Measurements from ENCODE around the gene MAGEE1. TPM values are rescaled to one million over a fixed set of nuclear protein-coding genes. Genes with fewer than 3 reads are reported as not detected.

The MAGEE1 gene, protein sequence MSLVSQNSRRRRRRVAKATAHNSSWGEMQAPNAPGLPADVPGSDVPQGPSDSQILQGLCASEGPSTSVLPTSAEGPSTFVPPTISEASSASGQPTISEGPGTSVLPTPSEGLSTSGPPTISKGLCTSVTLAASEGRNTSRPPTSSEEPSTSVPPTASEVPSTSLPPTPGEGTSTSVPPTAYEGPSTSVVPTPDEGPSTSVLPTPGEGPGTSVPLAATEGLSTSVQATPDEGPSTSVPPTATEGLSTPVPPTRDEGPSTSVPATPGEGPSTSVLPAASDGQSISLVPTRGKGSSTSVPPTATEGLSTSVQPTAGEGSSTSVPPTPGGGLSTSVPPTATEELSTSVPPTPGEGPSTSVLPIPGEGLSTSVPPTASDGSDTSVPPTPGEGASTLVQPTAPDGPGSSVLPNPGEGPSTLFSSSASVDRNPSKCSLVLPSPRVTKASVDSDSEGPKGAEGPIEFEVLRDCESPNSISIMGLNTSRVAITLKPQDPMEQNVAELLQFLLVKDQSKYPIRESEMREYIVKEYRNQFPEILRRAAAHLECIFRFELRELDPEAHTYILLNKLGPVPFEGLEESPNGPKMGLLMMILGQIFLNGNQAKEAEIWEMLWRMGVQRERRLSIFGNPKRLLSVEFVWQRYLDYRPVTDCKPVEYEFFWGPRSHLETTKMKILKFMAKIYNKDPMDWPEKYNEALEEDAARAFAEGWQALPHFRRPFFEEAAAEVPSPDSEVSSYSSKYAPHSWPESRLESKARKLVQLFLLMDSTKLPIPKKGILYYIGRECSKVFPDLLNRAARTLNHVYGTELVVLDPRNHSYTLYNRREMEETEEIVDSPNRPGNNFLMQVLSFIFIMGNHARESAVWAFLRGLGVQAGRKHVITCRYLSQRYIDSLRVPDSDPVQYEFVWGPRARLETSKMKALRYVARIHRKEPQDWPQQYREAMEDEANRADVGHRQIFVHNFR
- 0.76 and 1.5 TPM in 2 replicates for total RNA-seq (2014; rRNA removed; shearing (Covaris generic); ENCODE audit: low replicate concordance)

- H3K4me3 ChIP-seq: peak within 1 kb of the TSS; percentile 52
- no peaks in the 10 kb centered on the region for H3K9me3 ChIP-seq
- peak; percentile 65 for DNase-seq
Observed at GRCh38 chrX:76427560-76428242, at the start of gene MAGEE1. Gene MAGEE1 (plus strand): TSS chrX:76427710. CDS start chrX:76427931, 221 bp downstream.

GRCh38 chrX:76398970-76399369, 28.5 kb upstream of the MAGEE1 start:
- no peak for DNase-seq
- H3K27me3 ChIP-seq: no peaks in the 10 kb centered on the region

More at GRCh38 chrX:76427560-76428242, at the start of gene MAGEE1:
- Histone ChIP-seq H3K27me3 (no peaks in the 10 kb centered on the region), H3K36me3 (no peaks in the 10 kb centered on the region)

DNA sequence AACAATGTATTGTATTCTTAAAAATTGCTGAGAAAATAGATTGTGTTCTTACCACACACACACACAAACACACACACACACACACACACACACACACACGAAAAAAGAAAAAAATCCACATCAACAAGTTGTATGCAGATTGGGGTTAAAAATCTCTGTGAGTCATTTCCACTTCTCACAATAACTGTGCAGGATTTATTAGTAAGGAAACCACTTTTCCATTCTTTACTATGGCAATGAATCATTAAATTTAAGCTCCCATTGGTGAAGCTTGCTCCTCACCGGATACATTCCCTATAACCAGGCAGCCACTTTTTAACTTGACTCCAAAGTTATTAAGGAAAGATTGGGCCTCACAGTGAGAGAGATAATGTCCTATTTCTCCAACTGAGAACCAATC, 19.7 kb upstream of the MAGEE1 start:
- Histone ChIP-seq H3K27me3 (no peaks in the 10 kb centered on the region), H3K9me3 (no peaks in the 10 kb centered on the region), H3K4me3 (no peak overlapping the region), H3K36me3 (no peaks in the 10 kb centered on the region)
- no peak for DNase-seq

More at GRCh38 chrX:76398970-76399369, 28.5 kb upstream of the MAGEE1 start:
- H3K36me3 ChIP-seq: no peaks in the 10 kb centered on the region
- H3K9me3 ChIP-seq: no peaks in the 10 kb centered on the region
- no peak overlapping the region for H3K4me3 ChIP-seq

- H3K9me3 ChIP-seq: no peaks in the 10 kb centered on the region
- DNase-seq: no peak
- no peak overlapping the region for H3K4me3 ChIP-seq
- no peaks in the 10 kb centered on the region for H3K27me3 ChIP-seq
- H3K36me3 ChIP-seq: no peaks in the 10 kb centered on the region
Observed at GRCh38 chrX:76420237-76420636, 7.3 kb upstream of the MAGEE1 start.

GRCh38 chrX:76428243-76429130, 977 bp downstream of the MAGEE1 start:
- no peaks in the 10 kb centered on the region for H3K9me3 ChIP-seq
- H3K36me3 ChIP-seq: no peaks in the 10 kb centered on the region

DNA sequence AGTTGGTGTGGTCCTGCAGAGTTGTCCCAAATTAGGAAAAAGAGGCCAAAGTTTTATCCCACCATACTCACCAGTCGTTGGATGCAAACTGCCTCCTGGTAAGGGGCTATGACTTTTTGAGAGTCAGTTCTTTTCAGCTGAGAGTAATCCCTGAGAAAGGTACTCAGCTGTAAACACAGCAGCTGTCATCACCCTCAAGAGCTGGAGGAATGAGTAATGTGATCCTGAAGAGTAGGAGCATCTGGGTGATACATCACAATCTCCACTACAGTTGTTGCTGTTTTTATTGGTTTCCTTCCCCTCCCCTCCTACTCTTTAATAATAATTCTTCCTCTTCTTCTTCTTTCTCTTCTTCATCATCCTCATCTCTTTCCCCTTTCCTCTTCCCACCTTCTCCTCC, 5.7 kb downstream of the MAGEE1 start:
- H3K4me3 ChIP-seq: no peak overlapping the region
- no peaks in the 10 kb centered on the region for H3K36me3 ChIP-seq
- DNase-seq: no peak
- no peaks in the 10 kb centered on the region for H3K9me3 ChIP-seq
- no peaks in the 10 kb centered on the region for H3K27me3 ChIP-seq

More at GRCh38 chrX:76428243-76429130, 977 bp downstream of the MAGEE1 start:
- Histone ChIP-seq H3K4me3 (peak overlapping the region; percentile 52), H3K27me3 (no peaks in the 10 kb centered on the region)
- DNase-seq: no peak

- Histone ChIP-seq H3K36me3 (no peaks in the 10 kb centered on the region), H3K4me3 (no peak overlapping the region), H3K27me3 (no peaks in the 10 kb centered on the region), H3K9me3 (no peaks in the 10 kb centered on the region)
- no peak for DNase-seq
Observed at GRCh38 chrX:76434103-76434741, 6.7 kb downstream of the MAGEE1 start.

DNA sequence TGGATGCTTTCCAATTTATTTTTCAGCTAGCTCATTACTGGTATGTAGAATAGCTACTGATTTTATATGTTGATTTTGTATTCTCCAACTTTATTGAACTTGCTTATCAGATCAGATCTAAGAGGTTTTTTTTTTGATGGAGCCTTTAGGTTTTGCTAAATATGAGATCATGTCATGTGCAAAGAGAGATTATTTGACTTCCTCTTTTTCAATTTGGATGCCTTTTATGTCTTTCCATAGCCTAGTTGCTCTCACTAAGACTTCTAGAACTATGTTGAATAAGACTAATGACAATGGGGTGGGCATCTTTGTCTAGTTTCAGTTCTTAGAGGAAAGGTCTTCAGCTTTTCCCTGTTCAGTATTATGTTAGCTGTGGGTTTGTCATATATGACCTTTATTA, 11.7 kb downstream of the MAGEE1 start:
- DNase-seq: no peak
- no peaks in the 10 kb centered on the region for H3K27me3 ChIP-seq
- H3K9me3 ChIP-seq: no peaks in the 10 kb centered on the region
- H3K4me3 ChIP-seq: no peak overlapping the region
- H3K36me3 ChIP-seq: no peaks in the 10 kb centered on the region

DNA sequence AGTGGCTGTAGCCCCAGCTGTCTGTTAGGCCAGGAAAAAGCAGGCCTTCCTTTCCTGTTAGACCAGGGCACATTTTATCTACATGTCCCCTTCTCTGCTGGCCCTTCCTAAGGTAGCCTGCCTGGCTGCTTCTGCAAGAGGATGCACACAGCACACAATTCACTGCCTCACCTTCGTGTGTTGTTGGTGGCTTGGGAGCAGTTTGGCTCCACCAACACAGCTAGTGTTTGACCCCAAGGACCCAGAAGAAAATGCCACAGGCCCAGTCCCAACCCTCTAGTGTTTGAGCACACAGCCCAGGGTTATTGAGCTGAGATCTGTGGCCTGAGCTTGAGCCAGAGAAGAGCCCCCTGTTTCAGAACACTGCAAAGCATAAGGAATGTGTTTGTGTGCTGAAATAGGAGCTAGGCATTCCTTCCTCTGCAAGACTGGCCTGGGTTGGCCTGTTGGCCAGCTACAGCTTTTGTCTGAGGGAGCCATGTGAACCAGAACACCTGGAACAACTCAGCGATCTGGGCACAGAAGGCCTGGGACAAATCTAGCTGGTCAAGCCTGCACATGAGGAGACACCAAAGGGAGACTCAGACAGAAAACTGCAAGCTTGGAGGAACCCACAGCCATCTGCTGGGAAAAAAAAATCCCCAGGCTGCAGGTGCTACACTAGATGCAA, 26.4 kb downstream of the MAGEE1 start:
- Histone ChIP-seq H3K9me3 (no peaks in the 10 kb centered on the region), H3K4me3 (no peak overlapping the region), H3K27me3 (no peaks in the 10 kb centered on the region), H3K36me3 (no peaks in the 10 kb centered on the region)
- DNase-seq: no peak

DNA sequence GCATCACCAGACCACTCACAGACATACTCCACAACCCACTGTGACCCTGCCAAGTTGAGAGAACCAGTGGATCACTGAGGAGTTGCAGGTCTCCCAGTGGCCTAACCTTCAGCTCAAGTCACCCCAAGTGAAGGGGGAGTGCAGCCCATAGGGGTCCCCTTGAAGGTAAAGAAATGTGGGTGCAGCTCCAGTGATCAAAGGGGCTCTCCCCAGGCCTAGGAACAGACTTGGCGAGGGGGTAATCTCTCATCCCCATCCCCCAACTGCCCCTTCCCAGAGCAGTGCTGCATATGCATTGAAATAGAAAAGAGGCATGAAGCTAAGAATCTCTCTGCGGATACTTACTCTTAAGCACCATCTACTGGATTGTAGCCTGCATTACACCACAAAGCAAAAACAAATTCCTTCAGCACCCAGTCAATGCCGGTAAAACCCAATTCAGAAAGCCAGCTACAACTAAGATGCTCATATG, 27.0 kb downstream of the MAGEE1 start:
- Histone ChIP-seq H3K4me3 (no peak overlapping the region), H3K27me3 (no peaks in the 10 kb centered on the region), H3K9me3 (no peaks in the 10 kb centered on the region), H3K36me3 (no peaks in the 10 kb centered on the region)
- no peak for DNase-seq

DNA sequence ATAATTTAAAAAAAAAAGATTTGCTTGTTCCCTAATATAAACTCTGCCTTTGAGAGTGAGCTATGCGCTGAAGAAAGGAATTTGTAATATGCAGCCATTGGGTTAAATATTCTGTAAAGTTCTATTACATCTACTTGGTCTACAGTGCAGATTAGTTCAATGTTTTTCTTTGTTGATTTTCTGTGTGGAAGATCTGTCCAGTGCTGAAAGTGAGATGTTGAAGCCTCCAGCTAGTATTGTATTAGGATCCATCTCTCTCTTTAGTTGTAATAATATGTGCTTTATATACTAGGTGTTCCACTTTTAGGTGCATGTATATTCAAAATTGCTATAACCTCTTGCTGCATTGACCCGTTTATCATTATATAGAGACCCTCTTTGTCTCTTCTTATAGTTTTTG, 49.8 kb downstream of the MAGEE1 start:
- Histone ChIP-seq H3K27me3 (no peaks in the 10 kb centered on the region), H3K4me3 (no peak overlapping the region), H3K36me3 (no peaks in the 10 kb centered on the region), H3K9me3 (no peaks in the 10 kb centered on the region)
- DNase-seq: no peak
